Activated T-cell treated with anti-CD3 and anti-CD28 coated beads for 24 hours (primary cell): ENCODE results near the gene PPP4R2.

Experiments used
- DNase-seq: peaks from one replicate; pipeline ENCODE4 v3.0.0-alpha.2; 2020; ENCODE audit warnings: low read depth

Gene PPP4R2

GRCh38 chr3:73114711-73115110 is 118.1 kb downstream of the PPP4R2 start:
- DNase-seq = no peak

- DNase-seq = no peak
Measured at GRCh38 chr3:73115806-73116205, 119.2 kb downstream of the PPP4R2 start.
